Hepatocyte (in vitro differentiated cells): ENCODE measurements around the gene SCGN.

Source experiments
- EZH2 ChIP-seq: fragments of 200-600 bp; sonication (generic); IDR thresholded peaks from 2 replicates; pipeline ENCODE4 v1.6.1; 2016; ENCODE audit warnings: antibody characterized with exemption, mild to moderate bottlenecking, borderline replicate concordance
- EZH2phosphoT487 ChIP-seq: fragments of 200-600 bp; sonication (generic); IDR thresholded peaks from one replicate; pipeline ENCODE4 v1.6.1; 2018; ENCODE audit warnings: antibody characterized with exemption, mild to moderate bottlenecking, low read depth, moderate library complexity; ENCODE audit not compliant: unreplicated experiment, severe bottlenecking
- TF ChIP-seq, protein P1 (sequence below): fragments of 200-600 bp; sonication (generic); IDR thresholded peaks from 2 replicates; pipeline ENCODE4 v1.5.1; 2016; ENCODE audit warnings: antibody characterized with exemption, mild to moderate bottlenecking; ENCODE audit not compliant: poor library complexity

DNA sequence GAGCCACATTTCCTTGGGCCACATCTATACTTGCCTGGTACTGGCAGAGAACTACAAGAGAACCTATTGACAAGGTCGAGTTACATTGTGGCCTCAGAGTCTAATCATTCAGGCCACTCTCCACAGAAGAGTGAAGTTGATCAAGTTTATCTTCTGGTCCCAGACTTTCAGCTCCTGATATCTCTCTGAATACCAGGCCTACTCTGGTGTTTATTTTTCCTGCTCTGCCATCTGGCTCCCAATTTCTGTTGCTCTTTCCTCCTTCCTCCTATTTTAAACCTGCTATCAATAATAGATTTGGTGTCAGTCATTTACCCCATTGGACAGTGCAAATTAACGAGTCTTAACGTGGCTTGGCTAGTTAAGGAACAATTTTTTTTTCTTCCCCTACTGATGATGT is 46.6 kb downstream of the SCGN start:
- TF ChIP-seq, protein P1, sequence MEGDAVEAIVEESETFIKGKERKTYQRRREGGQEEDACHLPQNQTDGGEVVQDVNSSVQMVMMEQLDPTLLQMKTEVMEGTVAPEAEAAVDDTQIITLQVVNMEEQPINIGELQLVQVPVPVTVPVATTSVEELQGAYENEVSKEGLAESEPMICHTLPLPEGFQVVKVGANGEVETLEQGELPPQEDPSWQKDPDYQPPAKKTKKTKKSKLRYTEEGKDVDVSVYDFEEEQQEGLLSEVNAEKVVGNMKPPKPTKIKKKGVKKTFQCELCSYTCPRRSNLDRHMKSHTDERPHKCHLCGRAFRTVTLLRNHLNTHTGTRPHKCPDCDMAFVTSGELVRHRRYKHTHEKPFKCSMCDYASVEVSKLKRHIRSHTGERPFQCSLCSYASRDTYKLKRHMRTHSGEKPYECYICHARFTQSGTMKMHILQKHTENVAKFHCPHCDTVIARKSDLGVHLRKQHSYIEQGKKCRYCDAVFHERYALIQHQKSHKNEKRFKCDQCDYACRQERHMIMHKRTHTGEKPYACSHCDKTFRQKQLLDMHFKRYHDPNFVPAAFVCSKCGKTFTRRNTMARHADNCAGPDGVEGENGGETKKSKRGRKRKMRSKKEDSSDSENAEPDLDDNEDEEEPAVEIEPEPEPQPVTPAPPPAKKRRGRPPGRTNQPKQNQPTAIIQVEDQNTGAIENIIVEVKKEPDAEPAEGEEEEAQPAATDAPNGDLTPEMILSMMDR = no peak
- TF ChIP-seq EZH2 = no peak
- TF ChIP-seq EZH2phosphoT487 = no peak
